ENCODE measurements around the gene NCK1. TPM values are rescaled to one million over a fixed set of nuclear protein-coding genes. Genes with fewer than 3 reads are reported as not detected.

The NCK1 gene
- 25.0 to 30.6 TPM (median 26.8 TPM) in 5 replicates for total RNA-seq (2022; extraction: Qiagen RNA extraction)

DNA sequence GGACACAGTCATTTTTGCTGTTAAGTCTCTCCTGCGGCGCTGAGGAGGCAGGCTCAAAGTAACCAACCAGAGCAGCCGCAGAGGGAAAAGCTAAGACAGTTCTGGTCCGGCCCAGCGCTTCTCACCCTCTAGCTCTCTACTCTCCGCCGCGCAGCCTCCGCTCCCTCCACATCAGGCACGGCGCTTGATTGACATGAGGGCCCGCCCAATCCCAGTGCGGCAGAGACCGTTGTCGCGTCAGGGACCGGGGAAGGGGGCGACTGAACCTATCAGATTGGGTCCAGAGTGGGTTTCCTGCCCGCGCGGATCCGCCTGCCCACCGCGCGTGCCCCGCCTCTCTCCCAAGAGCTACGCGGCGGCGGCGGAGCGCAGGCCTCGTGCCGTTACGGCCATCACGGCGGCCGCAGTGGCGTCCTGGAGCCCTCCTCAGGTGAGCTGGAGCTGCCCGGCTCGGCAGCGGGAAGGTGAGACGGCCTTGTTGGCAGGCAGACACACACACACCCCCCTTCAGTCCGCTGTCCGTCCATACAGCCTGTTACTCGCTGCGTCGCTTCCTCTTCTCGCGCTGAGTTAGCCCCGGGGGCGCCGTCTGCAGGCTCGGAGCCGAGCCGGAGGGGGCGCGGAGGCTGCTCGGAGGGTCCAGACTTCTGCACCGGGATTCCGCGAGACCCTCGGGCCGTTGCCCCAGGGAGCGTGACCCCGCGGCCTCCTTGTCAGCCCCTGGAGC, at the start of gene NCK1:
NCK1 (plus strand) TSS at position 319 of the 727 bp plus-strand sequence. CDS start 65,794 bp downstream, outside the sequence.

DNA sequence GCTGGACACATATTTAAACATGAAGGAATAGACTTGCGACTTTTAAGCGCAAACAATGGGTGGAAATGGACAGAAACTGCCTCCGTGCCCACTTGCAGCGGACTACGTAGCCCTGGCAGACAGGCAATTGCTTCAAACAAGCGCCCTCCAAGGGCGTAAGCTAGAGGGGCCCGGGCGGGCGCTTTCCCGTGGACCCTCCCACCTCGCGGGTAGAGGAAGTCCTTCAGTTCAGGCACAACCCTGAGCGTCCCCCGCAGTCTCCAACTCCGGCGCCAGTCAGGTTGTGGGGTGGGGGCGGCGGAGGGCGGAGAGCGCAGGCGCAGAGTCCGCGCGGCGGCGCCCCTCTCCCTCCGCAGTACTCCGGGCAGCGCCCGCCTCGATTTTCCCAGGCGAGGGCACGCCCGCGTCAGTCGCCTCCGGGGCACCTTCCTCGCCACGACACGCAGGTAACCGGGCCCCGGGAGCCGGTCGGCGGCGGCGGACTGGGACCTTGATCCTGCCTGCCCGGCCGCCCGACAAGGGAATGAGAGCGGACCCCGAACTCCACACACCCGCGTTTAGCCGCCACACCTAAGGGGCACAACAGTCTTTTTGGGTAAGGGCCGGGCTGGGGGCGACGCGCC, 43.1 kb upstream of the NCK1 start, which contains the start of gene SLC35G2:
SLC35G2 (plus strand) TSS at position 358 of the 623 bp plus-strand sequence. CDS start 35,335 bp downstream, outside the sequence.

DNA sequence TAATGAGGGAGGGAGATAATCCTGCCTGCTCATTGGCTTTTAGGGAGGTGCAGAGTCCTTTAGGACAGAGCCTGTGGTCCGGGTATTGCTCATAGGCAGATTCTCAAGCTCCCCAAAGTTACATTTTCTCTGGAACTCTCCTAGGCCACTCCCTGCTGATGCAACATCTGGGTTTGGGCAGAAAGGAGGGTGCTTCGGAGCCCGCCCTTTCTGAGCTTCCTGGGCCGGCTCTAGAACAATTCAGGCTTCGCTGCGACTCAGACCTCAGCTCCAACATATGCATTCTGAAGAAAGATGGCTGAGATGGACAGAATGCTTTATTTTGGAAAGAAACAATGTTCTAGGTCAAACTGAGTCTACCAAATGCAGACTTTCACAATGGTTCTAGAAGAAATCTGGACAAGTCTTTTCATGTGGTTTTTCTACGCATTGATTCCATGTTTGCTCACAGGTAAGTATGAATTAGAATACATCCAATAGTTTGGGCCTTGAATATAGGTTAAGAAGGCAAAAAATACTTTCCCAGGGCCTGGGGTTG, 95.8 kb downstream of the NCK1 start, which contains the start of gene IL20RB:
IL20RB (plus strand) TSS at position 233 of the 538 bp plus-strand sequence; CDS start at position 364, 131 bp downstream.

Other genes with a start within 250 kb of the NCK1 start
- gene STAG1, start 109.8 kb upstream of the NCK1 start, total RNA-seq (2022; extraction: Qiagen RNA extraction), result 8.0 to 11.8 TPM (median 9.4 TPM) in 5 replicates
- 25.5 to 30.9 TPM (median 28.9 TPM) in 5 replicates for gene SLC35G2, start 43.1 kb upstream of the NCK1 start, total RNA-seq (2022; extraction: Qiagen RNA extraction)
- 0.59 to 0.91 TPM (median 0.83 TPM) in 5 replicates for gene IL20RB, start 95.8 kb downstream of the NCK1 start, total RNA-seq (2022; extraction: Qiagen RNA extraction)